Naive thymus-derived CD4-positive, alpha-beta T cell (primary cell): ENCODE data around the gene EPHA8. TPM values are rescaled to one million over a fixed set of nuclear protein-coding genes. Genes with fewer than 3 reads are reported as not detected.

Experiments
- ATAC-seq: fragments of 150-1000 bp; cut with Tn5 transposase; 2 replicates; pipeline ENCODE4 v1.10.0; 2021; ENCODE audit warnings: mild to moderate bottlenecking, moderate library complexity
- CTCF ChIA-PET: fragments of 350-600 bp; sonication (Branson Sonifier 250); formaldehyde crosslinking; loops from one replicate; lab custom pipeline; 2021; ENCODE audit warnings: antibody characterized with exemption; lab: Charles Lee
- POLR2A ChIA-PET: fragments of 350-600 bp; sonication (Branson Sonifier 250); formaldehyde crosslinking; loops from one replicate; lab custom pipeline; 2021; ENCODE audit warnings: antibody characterized with exemption, inconsistent platforms; lab: Charles Lee
- DNase-seq, 9 donors: peaks; one replicate each; pipeline versions ENCODE4 v3.0.0 to v3.0.0-alpha.2; 2020 to 2022; ENCODE audit warnings: mixed read lengths in 1 of 9
- H3K27ac ChIP-seq: one replicate; pipeline ENCODE4 v1.7.0; 2013; ENCODE audit warnings: mild to moderate bottlenecking, low read depth, low read length, moderate library complexity
- H3K27me3 ChIP-seq, 2 donors: one replicate each; pipeline ENCODE4 v1.7.0; 2013; ENCODE audit warnings: low read length in 2 of 2, mild to moderate bottlenecking in 2 of 2, moderate library complexity in 2 of 2; ENCODE audit not compliant: control insufficient read depth in 2 of 2, insufficient read depth in 2 of 2
- H3K36me3 ChIP-seq, 3 experiments: 1 replicate in 2 of 3; 2 replicates in 1 of 3; pipeline ENCODE4 v1.7.0; 2013; ENCODE audit warnings: low read length in 3 of 3, mild to moderate bottlenecking in 3 of 3, moderate library complexity in 1 of 3; ENCODE audit not compliant: insufficient read depth in 3 of 3, control insufficient read depth in 2 of 3
- H3K4me1 ChIP-seq, 2 donors: one replicate each; pipeline ENCODE4 v1.7.0; 2013; ENCODE audit warnings: low read length in 2 of 2, mild to moderate bottlenecking in 2 of 2, moderate library complexity in 1 of 2; ENCODE audit not compliant: control insufficient read depth in 2 of 2, insufficient read depth in 2 of 2
- H3K4me3 ChIP-seq: 2 replicates; pipeline ENCODE4 v1.7.0; 2013; ENCODE audit warnings: mild to moderate bottlenecking, low read length
- H3K9me3 ChIP-seq, 3 experiments: 1 replicate in 2 of 3; 2 replicates in 1 of 3; pipeline ENCODE4 v1.7.0; 2013; ENCODE audit warnings: low read length in 3 of 3; ENCODE audit not compliant: control insufficient read depth in 2 of 3
- H3K27ac Mint-ChIP-seq, 9 donors: one replicate each; pipeline ENCODE4 v1.8.0; 2020 to 2022; ENCODE audit warnings: mixed read lengths in 9 of 9, mild to moderate bottlenecking in 8 of 9, moderate library complexity in 5 of 9, inconsistent platforms in 2 of 9
- H3K27me3 Mint-ChIP-seq, 5 donors: one replicate each; pipeline ENCODE4 v1.8.0; 2021 to 2022; ENCODE audit warnings: mixed read lengths in 5 of 5, mild to moderate bottlenecking in 1 of 5
- H3K36me3 Mint-ChIP-seq, 5 donors: one replicate each; pipeline ENCODE4 v1.8.0; 2020 to 2022; ENCODE audit warnings: mixed read lengths in 5 of 5, mild to moderate bottlenecking in 3 of 5, inconsistent platforms in 1 of 5
- H3K4me1 Mint-ChIP-seq, 7 donors: one replicate each; pipeline ENCODE4 v1.8.0; 2020 to 2022; ENCODE audit warnings: mixed read lengths in 7 of 7, mild to moderate bottlenecking in 3 of 7, inconsistent platforms in 1 of 7
- H3K4me3 Mint-ChIP-seq, 10 donors: one replicate each; pipeline ENCODE4 v1.8.0; 2020 to 2022; ENCODE audit warnings: mild to moderate bottlenecking in 10 of 10, mixed read lengths in 10 of 10, moderate library complexity in 6 of 10, inconsistent platforms in 2 of 10
- H3K9me3 Mint-ChIP-seq, 11 donors: one replicate each; pipeline ENCODE4 v1.8.0; 2020 to 2022; ENCODE audit warnings: mixed read lengths in 11 of 11, mild to moderate bottlenecking in 4 of 11, inconsistent platforms in 1 of 11, moderate library complexity in 1 of 11
- intact Hi-C, 2 donors: fragments of 100-400 bp; cut with micrococcal nuclease; formaldehyde crosslinking; loops; one replicate each; pipeline ENCODE4 v1.15.1; 2023
- polyA plus RNA-seq, 2 donors: library from polyadenylated mRNA; unstranded; fragments of 300-500 nt; fragmentation: Illumina TruSeq; gene quantifications; one replicate each; pipeline ENCODE4 v1.2.3, GENCODE V29; 2021
- total RNA-seq, 6 experiments: library from RNA in 5 of 6; stranded (reverse) in 5 of 6; gene quantifications; 1 replicate in 5 of 6; 2 replicates in 1 of 6; pipeline ENCODE4 v1.2.3 and lab custom pipeline; 2021 to 2026

Gene EPHA8
- total and polyA plus RNA-seq, 7 experiments from 2014 or later = not detected

DNA sequence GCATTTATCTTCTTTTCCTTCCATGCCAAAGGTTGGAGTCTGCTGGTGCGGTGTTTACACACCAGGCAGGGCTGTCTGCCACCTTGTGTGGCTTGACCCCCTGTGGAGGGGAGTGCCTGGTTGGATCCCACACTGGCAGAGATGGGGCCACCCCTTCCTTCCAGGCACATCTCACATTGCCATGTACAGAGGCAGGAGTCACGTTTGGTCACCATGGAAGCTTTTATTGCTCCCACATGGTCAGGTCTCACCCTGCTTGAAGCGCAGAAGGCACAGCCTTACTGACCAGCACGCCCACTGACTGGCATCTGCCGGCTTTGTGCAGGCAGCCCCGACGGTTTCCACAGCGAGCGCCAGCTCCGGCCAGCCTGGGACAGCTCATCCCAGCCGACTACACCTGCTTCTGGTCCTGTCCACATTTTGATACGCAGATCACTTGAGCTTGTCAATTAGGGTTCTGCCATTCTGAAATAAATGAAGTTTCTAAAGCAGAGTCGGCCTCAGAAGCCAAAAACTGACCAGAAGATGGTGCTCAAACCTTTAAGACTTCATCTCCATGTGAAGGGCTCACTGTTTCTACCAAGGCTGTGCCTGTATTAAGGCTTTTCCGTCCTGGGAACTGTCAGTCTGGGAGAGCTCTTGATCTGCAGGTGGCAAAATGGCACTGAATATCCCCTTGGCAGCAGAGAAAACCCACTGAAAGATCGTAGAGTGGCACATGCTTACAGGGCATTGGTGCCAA, 35.6 kb upstream of the EPHA8 start:
- no peak overlapping the region for H3K27ac Mint-ChIP-seq
- intact Hi-C loops = no loop called here
- H3K27me3 Mint-ChIP-seq = no peaks in the 10 kb centered on the region
- CTCF ChIA-PET = interaction anchor here (0.6 kb wide), 1 partner anchor 1952 kb away, joined by 3 read pairs; no protein-coding TSS in a partner anchor
- H3K9me3 ChIP-seq = no peaks in the 10 kb centered on the region
- no peak overlapping the region for H3K27ac ChIP-seq
- H3K9me3 Mint-ChIP-seq = no peaks in the 10 kb centered on the region
- no peaks in the 10 kb centered on the region for H3K27me3 ChIP-seq
- no peaks in the 10 kb centered on the region for H3K4me1 Mint-ChIP-seq
- no peak overlapping the region for H3K4me3 Mint-ChIP-seq
- no peaks in the 10 kb centered on the region for H3K4me1 ChIP-seq
- POLR2A ChIA-PET = no interaction called here
- H3K36me3 Mint-ChIP-seq = peaks cover 3 to 62% (median 16%) of the 10 kb centered on the region in 5 donors
- DNase-seq (no peak), ATAC-seq (no peak)
- no peak overlapping the region for H3K4me3 ChIP-seq
- H3K36me3 ChIP-seq = peaks cover 0 to 75% (median 13%) of the 10 kb centered on the region in 3 experiments

GRCh38 chr1:22528451-22528850, 34.8 kb upstream of the EPHA8 start:
- DNase-seq (no peak), ATAC-seq (no peak)
- H3K9me3 ChIP-seq = no peaks in the 10 kb centered on the region
- Mint-ChIP-seq H3K4me1 (no peaks in the 10 kb centered on the region), H3K4me3 (no peak overlapping the region), H3K27me3 (no peaks in the 10 kb centered on the region), H3K27ac (no peak overlapping the region), H3K36me3 (peaks cover 3 to 63% (median 15%) of the 10 kb centered on the region in 5 donors), H3K9me3 (no peaks in the 10 kb centered on the region)
- intact Hi-C loops = no loop called here
- H3K27me3 ChIP-seq = no peaks in the 10 kb centered on the region
- POLR2A ChIA-PET = no interaction called here
- peaks cover 0 to 71% (median 13%) of the 10 kb centered on the region in 3 experiments for H3K36me3 ChIP-seq
- no peak overlapping the region for H3K27ac ChIP-seq
- H3K4me3 ChIP-seq = no peak overlapping the region
- no peaks in the 10 kb centered on the region for H3K4me1 ChIP-seq
- CTCF ChIA-PET = no interaction called here

DNA sequence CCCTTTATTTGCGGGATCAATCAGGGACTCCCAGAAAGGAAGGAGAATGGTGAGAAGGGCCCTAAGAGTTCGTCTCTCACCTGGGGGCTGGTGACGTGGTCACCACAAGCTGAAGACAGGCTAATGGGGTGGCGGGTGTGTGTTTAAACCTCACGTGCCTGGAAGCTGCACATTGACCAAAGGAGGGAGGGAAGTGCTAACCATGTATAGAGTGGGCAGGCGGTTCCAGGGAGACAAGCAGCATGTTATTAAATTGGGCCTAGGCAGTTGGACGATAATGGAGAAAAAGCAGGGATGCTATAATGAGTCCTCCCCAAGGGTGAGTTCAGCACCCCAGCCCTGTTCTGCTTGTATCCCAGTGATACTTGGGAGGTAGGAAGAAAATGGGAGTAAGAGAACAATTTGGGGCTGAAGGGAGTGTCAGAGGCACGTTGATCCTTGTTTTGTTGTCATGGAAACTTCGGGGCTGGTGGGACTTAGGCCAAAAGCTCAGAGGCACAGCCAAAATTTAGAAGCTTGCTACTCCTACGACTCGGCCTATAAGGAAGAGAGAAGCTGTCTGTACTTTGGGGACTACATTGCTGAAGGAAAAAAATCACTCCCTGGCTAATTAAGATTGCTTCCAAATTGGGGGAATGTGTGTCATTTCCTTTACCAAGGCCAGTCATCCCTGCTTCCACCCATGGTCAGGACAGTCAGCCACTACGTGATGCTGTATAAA, 33.2 kb upstream of the EPHA8 start:
- no peak overlapping the region for H3K4me3 Mint-ChIP-seq
- peaks cover 3 to 51% (median 5%) of the 10 kb centered on the region in 5 donors for H3K36me3 Mint-ChIP-seq
- ChIA-PET POLR2A (no interaction called here), CTCF (interaction anchor here (0.5 kb wide), 1 partner anchor 46 kb away, joined by 4 read pairs; no protein-coding TSS in a partner anchor)
- Histone ChIP-seq H3K27me3 (no peaks in the 10 kb centered on the region), H3K36me3 (peaks cover 0 to 60% (median 5%) of the 10 kb centered on the region in 3 experiments), H3K27ac (no peak overlapping the region), H3K4me1 (no peaks in the 10 kb centered on the region), H3K4me3 (no peak overlapping the region), H3K9me3 (no peaks in the 10 kb centered on the region)
- no peaks in the 10 kb centered on the region for H3K27me3 Mint-ChIP-seq
- DNase-seq (no peak), ATAC-seq (no peak)
- peak overlapping the region in 3 of 9 donors; percentile 4 to 47 (median 46) for H3K27ac Mint-ChIP-seq
- no peaks in the 10 kb centered on the region for H3K9me3 Mint-ChIP-seq
- intact Hi-C loops = no loop called here
- no peaks in the 10 kb centered on the region for H3K4me1 Mint-ChIP-seq

- H3K27me3 Mint-ChIP-seq = no peaks in the 10 kb centered on the region
- no peak for ATAC-seq
- Histone ChIP-seq H3K9me3 (no peaks in the 10 kb centered on the region), H3K4me1 (no peaks in the 10 kb centered on the region), H3K36me3 (peaks cover 0 to 54% (median 5%) of the 10 kb centered on the region in 3 experiments), H3K27me3 (no peaks in the 10 kb centered on the region), H3K27ac (no peak overlapping the region), H3K4me3 (no peak overlapping the region)
- intact Hi-C loops = no loop called here
- H3K36me3 Mint-ChIP-seq = peaks cover 0 to 45% (median 5%) of the 10 kb centered on the region in 5 donors
- no peaks in the 10 kb centered on the region for H3K4me1 Mint-ChIP-seq
- ChIA-PET CTCF (no interaction called here), POLR2A (no interaction called here)
- no peak overlapping the region for H3K27ac Mint-ChIP-seq
- H3K4me3 Mint-ChIP-seq = no peak overlapping the region
- DNase-seq = no peak
- no peaks in the 10 kb centered on the region for H3K9me3 Mint-ChIP-seq
These were observed 32.6 kb upstream of the EPHA8 start for GRCh38 chr1:22530715-22531114.

DNA sequence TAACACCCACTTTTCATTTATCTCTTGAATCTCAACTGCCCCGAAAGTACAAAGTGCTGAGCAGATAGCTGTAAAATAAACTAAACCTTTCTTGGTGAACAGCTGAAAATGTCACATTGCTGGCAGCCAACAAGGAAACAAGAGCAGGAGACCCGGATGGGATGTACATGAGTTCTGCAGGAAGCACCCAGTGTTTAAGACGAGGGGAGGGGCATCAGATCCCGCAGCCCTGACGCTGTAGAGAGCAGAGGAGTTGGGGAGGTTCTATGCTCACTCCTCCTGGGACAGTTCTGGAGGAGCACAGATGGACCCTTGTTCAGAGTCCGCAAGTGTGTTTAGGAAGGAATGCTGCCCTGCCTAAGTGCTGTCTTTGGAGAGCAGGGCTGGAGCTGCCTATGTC, 32.0 kb upstream of the EPHA8 start:
- POLR2A ChIA-PET = interaction anchor here (0.6 kb wide), 1 partner anchor 44 kb away, joined by 3 read pairs; no protein-coding TSS in a partner anchor
- CTCF ChIA-PET = no interaction called here

DNA sequence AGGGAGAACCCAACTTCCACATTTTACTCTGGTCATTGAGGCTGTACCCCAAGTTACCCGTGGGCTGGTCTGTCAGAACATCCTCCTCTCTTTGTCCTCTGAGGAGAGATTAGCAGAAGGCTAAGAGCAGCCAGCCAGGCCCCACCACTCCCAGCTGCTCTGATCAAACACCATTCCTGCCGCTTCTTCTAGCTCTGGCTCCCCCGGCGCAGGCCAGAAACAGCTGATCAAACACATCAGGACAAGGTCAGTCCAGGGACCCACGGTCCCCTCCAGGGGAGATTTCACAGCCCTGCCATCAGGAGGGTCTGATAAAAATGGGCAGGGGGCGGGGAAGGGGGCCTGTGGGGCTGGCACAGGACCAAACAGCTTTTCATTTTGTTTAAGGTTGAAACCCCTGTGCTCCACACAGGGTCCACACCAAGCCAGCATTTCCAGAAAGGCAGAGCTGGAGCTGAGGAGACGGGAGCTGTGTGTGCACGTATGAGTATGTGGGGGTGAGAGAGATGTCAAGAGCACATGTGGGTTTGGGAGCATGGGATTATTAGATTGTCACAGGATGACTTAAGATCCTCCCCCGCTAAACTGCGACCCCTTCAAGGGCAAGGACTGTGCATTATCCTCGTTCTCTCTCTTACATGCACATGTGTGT, 29.9 kb upstream of the EPHA8 start:
- Histone ChIP-seq H3K4me3 (no peak overlapping the region), H3K4me1 (no peaks in the 10 kb centered on the region), H3K36me3 (peaks cover 0 to 28% (median 0%) of the 10 kb centered on the region in 3 experiments), H3K27me3 (no peaks in the 10 kb centered on the region), H3K27ac (no peak overlapping the region), H3K9me3 (no peaks in the 10 kb centered on the region)
- no peak for ATAC-seq
- intact Hi-C loops = no loop called here
- no peaks in the 10 kb centered on the region for H3K9me3 Mint-ChIP-seq
- DNase-seq = no peak
- no peak overlapping the region for H3K4me3 Mint-ChIP-seq
- peak overlapping the region in 1 of 9 donors; percentile 76 for H3K27ac Mint-ChIP-seq
- ChIA-PET POLR2A (no interaction called here), CTCF (no interaction called here)
- peaks cover 0 to 23% (median 0%) of the 10 kb centered on the region in 5 donors for H3K36me3 Mint-ChIP-seq
- H3K4me1 Mint-ChIP-seq = peaks cover 0 to 6% (median 5%) of the 10 kb centered on the region in 7 donors
- no peaks in the 10 kb centered on the region for H3K27me3 Mint-ChIP-seq

More for the DNA sequence above, 32.0 kb upstream of the EPHA8 start:
- Mint-ChIP-seq H3K27ac (peak overlapping the region in 2 of 9 donors; percentile 5 to 25), H3K4me1 (no peaks in the 10 kb centered on the region), H3K9me3 (no peaks in the 10 kb centered on the region), H3K36me3 (peaks cover 0 to 41% (median 3%) of the 10 kb centered on the region in 5 donors), H3K27me3 (no peaks in the 10 kb centered on the region), H3K4me3 (no peak overlapping the region)
- DNase-seq (no peak), ATAC-seq (no peak)
- no peak overlapping the region for H3K4me3 ChIP-seq
- peaks cover 0 to 49% (median 5%) of the 10 kb centered on the region in 3 experiments for H3K36me3 ChIP-seq
- no peak overlapping the region for H3K27ac ChIP-seq
- no peaks in the 10 kb centered on the region for H3K27me3 ChIP-seq
- no peaks in the 10 kb centered on the region for H3K4me1 ChIP-seq
- H3K9me3 ChIP-seq = no peaks in the 10 kb centered on the region
- intact Hi-C loops = no loop called here
